KMS-11 (cell line): Measurements from ENCODE around the gene PDLIM5.
A peak's percentile ranks its signal among the peaks of the same experiment; 100 is the strongest.
"Not testable (repeated sequence)": the region's sequence is repeated elsewhere in the genome, so short reads cannot be mapped to it uniquely, and the experiment has no call there.

ENCODE experiments used
- H2AFZ ChIP-seq: fragments of 200-600 bp; sonication (generic); 2 replicates; pipeline ENCODE4 v1.6.1; 2016; ENCODE audit warnings: antibody characterized with exemption, mixed run types, low read depth
- H3K27ac ChIP-seq: fragments of 200-600 bp; sonication (generic); 2 replicates; pipeline ENCODE4 v1.6.1; 2016; ENCODE audit warnings: mild to moderate bottlenecking, mixed run types
- H3K27me3 ChIP-seq: fragments of 200-600 bp; sonication (generic); 2 replicates; pipeline ENCODE4 v1.6.1; 2017; ENCODE audit warnings: mild to moderate bottlenecking, low read depth, mixed run types, moderate library complexity; ENCODE audit not compliant: insufficient read depth
- H3K36me3 ChIP-seq: fragments of 200-600 bp; sonication (generic); 2 replicates; pipeline ENCODE4 v1.6.1; 2017; ENCODE audit warnings: mild to moderate bottlenecking, mixed run types; ENCODE audit not compliant: insufficient read depth
- H3K4me1 ChIP-seq: fragments of 200-600 bp; sonication (generic); 2 replicates; pipeline ENCODE4 v1.6.1; 2016; ENCODE audit warnings: mild to moderate bottlenecking, low read depth, mixed run types; ENCODE audit not compliant: poor library complexity, severe bottlenecking
- H3K4me2 ChIP-seq: fragments of 200-600 bp; sonication (generic); 2 replicates; pipeline ENCODE4 v1.7.0; 2016; ENCODE audit warnings: mild to moderate bottlenecking, mixed run types
- H3K4me3 ChIP-seq: fragments of 200-600 bp; sonication (generic); IDR thresholded peaks from 2 replicates; pipeline ENCODE4 v1.6.1; 2017; ENCODE audit warnings: low read depth, low read length, mixed read lengths; ENCODE audit not compliant: insufficient read depth
- H3K79me2 ChIP-seq: fragments of 200-600 bp; sonication (generic); 2 replicates; pipeline ENCODE4 v1.6.1; 2016; ENCODE audit warnings: low read depth, mixed run types; ENCODE audit not compliant: insufficient read depth
- H3K9ac ChIP-seq: fragments of 200-600 bp; sonication (generic); 2 replicates; pipeline ENCODE4 v1.6.1; 2016; ENCODE audit warnings: mild to moderate bottlenecking, mixed run types
- H4K20me1 ChIP-seq: fragments of 200-600 bp; sonication (generic); 2 replicates; pipeline ENCODE4 v1.6.1; 2016; ENCODE audit warnings: mild to moderate bottlenecking, mixed run types; ENCODE audit not compliant: insufficient read depth
- TF ChIP-seq, protein P1 (sequence below): fragments of 200-600 bp; sonication (generic); conservative IDR thresholded peaks from 2 replicates; pipeline ENCODE4 v1.6.1; 2017; ENCODE audit warnings: low read depth, mild to moderate bottlenecking, antibody characterized with exemption, low read length, moderate library complexity, mixed read lengths

Gene PDLIM5, protein sequence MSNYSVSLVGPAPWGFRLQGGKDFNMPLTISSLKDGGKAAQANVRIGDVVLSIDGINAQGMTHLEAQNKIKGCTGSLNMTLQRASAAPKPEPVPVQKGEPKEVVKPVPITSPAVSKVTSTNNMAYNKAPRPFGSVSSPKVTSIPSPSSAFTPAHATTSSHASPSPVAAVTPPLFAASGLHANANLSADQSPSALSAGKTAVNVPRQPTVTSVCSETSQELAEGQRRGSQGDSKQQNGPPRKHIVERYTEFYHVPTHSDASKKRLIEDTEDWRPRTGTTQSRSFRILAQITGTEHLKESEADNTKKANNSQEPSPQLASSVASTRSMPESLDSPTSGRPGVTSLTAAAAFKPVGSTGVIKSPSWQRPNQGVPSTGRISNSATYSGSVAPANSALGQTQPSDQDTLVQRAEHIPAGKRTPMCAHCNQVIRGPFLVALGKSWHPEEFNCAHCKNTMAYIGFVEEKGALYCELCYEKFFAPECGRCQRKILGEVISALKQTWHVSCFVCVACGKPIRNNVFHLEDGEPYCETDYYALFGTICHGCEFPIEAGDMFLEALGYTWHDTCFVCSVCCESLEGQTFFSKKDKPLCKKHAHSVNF

DNA sequence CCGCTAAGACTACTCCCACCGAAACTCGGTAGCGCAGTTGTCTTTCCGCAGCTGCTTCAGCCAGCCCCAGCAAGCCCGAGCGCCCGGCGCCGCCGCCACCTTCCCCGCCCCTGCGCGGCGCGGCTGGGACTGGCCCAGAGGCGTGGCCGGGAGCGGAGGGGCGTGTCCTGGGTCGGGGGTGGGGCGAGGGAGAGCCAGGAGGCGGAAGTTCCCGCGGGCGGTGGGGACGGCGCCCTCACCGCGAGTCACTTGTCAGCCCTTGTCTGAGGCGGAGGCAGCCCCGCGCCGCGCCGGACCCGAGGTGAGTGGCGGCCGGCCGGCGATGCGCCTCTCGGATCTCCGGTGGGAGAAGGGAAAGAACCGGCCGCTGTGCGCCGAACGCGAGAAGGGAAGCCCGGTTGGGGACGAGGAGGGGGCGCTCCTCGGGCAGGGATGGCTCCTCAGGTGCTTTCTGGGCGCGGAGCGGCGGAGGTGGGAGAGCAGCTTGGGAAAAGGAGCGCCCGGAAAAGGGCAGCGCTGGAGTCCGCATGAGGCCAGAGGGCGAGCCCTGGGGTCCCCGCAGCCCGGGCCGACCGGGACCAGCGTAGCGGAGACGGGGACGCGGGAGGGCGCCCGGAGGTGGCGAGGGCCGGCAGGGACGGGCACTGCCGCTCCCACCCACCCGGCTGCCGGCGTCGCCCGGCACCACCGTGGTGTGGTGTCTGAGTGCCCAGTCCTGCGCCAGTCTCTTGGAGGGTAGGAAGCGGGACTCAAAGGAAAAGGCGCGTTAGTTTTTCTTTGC is at the start of gene PDLIM5:
TSS of gene PDLIM5 (plus strand) at position 248 of the 781 bp plus-strand sequence. CDS start 3,347 bp downstream, outside the sequence.
- Histone ChIP-seq H4K20me1 (no peaks in the 10 kb centered on the region), H3K4me1 (peaks cover 21% of the 10 kb centered on the region), H3K9ac (peak within 1 kb of the TSS; percentile 80), H3K4me2 (peak within 1 kb of the TSS; percentile 91), H2AFZ (peak within 1 kb of the TSS; percentile 80), H3K36me3 (no peaks in the 10 kb centered on the region), H3K27me3 (no peaks in the 10 kb centered on the region), H3K79me2 (peaks cover 13% of the 10 kb centered on the region; the same call in 1 of the 2 replicates), H3K27ac (peak within 1 kb of the TSS; percentile 53), H3K4me3 (no peak within 1 kb of the TSS)
- TF ChIP-seq, protein P1, sequence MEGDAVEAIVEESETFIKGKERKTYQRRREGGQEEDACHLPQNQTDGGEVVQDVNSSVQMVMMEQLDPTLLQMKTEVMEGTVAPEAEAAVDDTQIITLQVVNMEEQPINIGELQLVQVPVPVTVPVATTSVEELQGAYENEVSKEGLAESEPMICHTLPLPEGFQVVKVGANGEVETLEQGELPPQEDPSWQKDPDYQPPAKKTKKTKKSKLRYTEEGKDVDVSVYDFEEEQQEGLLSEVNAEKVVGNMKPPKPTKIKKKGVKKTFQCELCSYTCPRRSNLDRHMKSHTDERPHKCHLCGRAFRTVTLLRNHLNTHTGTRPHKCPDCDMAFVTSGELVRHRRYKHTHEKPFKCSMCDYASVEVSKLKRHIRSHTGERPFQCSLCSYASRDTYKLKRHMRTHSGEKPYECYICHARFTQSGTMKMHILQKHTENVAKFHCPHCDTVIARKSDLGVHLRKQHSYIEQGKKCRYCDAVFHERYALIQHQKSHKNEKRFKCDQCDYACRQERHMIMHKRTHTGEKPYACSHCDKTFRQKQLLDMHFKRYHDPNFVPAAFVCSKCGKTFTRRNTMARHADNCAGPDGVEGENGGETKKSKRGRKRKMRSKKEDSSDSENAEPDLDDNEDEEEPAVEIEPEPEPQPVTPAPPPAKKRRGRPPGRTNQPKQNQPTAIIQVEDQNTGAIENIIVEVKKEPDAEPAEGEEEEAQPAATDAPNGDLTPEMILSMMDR = no peak

DNA sequence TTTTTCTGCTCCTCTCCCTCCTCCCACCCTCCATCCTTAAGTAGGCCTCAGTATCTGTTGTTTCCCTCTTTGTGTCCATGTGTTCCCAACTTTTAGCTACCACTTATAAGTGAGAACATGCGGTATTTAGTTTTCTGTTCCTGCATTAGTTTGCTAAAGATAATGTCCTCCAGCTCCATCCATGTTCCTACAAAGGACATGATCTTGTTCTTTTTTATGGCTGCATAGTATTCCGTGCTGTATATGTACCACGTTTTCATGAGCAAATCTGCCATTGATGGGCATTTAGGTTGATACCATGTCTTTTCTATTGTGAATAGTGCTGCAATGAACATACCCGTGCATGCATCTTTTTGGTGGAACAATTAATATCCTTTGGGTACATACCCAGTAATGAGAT is 49.3 kb upstream of the PDLIM5 start:
- not testable (repeated sequence) for H3K4me3 ChIP-seq, H3K4me1 ChIP-seq, H3K27ac ChIP-seq, H4K20me1 ChIP-seq, H3K27me3 ChIP-seq, H2AFZ ChIP-seq, H3K36me3 ChIP-seq, H3K79me2 ChIP-seq, H3K4me2 ChIP-seq, H3K9ac ChIP-seq

DNA sequence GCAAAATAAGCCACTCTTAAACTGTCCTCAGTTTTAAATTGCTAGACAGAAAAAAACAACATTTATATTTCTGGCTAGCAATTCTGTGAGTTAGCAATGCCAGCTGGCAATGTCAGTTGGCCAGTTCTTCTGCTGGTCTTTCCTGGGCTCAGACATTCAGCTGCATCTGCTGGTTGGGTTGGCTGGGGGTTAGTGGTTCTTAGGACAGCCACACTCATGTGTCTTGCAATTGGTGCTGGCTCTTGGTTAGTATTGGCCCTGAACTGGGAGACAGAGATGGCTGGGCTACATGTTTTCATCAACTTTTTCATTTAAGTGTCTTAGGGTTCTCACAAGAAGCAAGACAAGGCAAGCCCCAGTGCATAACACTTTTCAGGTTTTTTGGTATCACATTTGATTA is 48.0 kb upstream of the PDLIM5 start:
- Histone ChIP-seq H3K27ac (no peak overlapping the region), H3K4me3 (no peak overlapping the region), H4K20me1 (no peaks in the 10 kb centered on the region), H3K79me2 (no peaks in the 10 kb centered on the region), H3K27me3 (no peaks in the 10 kb centered on the region), H3K4me2 (no peak overlapping the region), H2AFZ (no peak overlapping the region), H3K36me3 (no peaks in the 10 kb centered on the region), H3K4me1 (no peaks in the 10 kb centered on the region), H3K9ac (no peak overlapping the region)
- TF ChIP-seq, protein P1 = no peak

DNA sequence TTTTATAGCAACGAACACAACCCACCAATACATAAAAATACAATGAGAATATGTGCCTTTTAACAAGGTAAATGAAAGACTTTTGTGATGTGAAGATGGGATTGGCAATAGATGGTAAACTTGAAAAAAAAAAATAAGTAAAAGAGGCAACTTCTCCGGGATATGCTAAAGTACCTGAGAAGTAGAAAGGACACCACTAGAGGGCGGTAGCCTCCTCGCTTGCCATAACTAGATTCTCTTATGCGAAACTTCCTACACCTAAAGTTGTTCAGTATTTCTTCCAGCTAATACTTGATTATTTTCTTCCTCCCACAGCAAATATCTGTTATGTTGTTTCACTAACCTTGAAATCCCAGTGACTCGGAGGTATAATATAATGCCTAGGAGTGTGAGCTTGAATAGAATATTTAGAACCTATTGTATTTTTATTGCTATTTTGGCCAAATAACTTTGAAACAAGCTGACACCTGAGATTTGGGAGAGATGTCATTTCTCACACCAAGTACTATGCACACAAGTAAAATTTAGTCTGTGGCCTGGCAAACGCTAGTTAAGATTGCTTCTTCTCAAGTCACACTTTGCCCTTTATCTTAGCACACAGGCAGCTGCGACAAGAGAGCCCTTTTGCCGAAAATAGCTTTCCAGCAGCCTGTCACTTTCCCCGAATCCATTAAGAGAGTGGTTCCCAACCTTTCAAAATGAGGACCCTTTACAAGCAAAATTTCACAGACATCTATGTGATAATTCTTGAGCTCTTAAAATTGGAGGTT is 44.9 kb upstream of the PDLIM5 start:
- Histone ChIP-seq H3K36me3 (no peaks in the 10 kb centered on the region), H3K79me2 (no peaks in the 10 kb centered on the region), H2AFZ (no peak overlapping the region), H3K27ac (no peak overlapping the region), H3K27me3 (no peaks in the 10 kb centered on the region), H4K20me1 (no peaks in the 10 kb centered on the region), H3K9ac (no peak overlapping the region), H3K4me3 (no peak overlapping the region), H3K4me1 (no peaks in the 10 kb centered on the region), H3K4me2 (no peak overlapping the region)
- TF ChIP-seq, protein P1 = peak; percentile 93
